HG02798 (cell line): Measurements from ENCODE around the gene SULT6B1.

Experiments
- ATAC-seq: cut with Tn5 transposase; IDR thresholded peaks from one replicate; pipeline ENCODE4 v1.9.1; 2021; ENCODE audit warnings: mild to moderate bottlenecking; ENCODE audit not compliant: unreplicated experiment, poor library complexity

Gene SULT6B1

GRCh38 chr2:37154785-37155184 lies 33.7 kb downstream of the SULT6B1 start:
- ATAC-seq: no peak

- no peak for ATAC-seq
Observed at GRCh38 chr2:37153224-37153623, 35.2 kb downstream of the SULT6B1 start.

- ATAC-seq: no peak
Observed at GRCh38 chr2:37149626-37150322, 38.7 kb downstream of the SULT6B1 start.

GRCh38 chr2:37148325-37148724 lies 40.1 kb downstream of the SULT6B1 start:
- no peak for ATAC-seq

- ATAC-seq: no peak
Observed at GRCh38 chr2:37146062-37146461, 42.4 kb downstream of the SULT6B1 start.

GRCh38 chr2:37143974-37144373 lies 44.5 kb downstream of the SULT6B1 start:
- no peak for ATAC-seq

- no peak for ATAC-seq
Observed at GRCh38 chr2:37142546-37142945, 45.9 kb downstream of the SULT6B1 start.

- ATAC-seq: no peak
Observed at GRCh38 chr2:37132914-37133313, 55.6 kb downstream of the SULT6B1 start.

- ATAC-seq: no peak
Observed at GRCh38 chr2:37125416-37125815, 63.1 kb downstream of the SULT6B1 start.

GRCh38 chr2:37119157-37119556 lies 69.3 kb downstream of the SULT6B1 start:
- ATAC-seq: no peak
